WTC11 (cell line): ENCODE results near the gene SELENOI. TPM values are rescaled to one million over a fixed set of nuclear protein-coding genes. Genes with fewer than 3 reads are reported as not detected.
A peak's percentile ranks its signal among the peaks of the same experiment; 100 is the strongest.
"Not testable (repeated sequence)": the region's sequence is repeated elsewhere in the genome, so short reads cannot be mapped to it uniquely, and the experiment has no call there.

Experiments
- ATAC-seq: fragments of 200-7000 bp; cut with Tn5 transposase; 2 replicates; pipeline ENCODE4 v1.10.0; 2021; ENCODE audit warnings: mild to moderate bottlenecking, moderate library complexity
- CTCF ChIA-PET: fragments of 300-600 bp; sonication (Branson Sonifier 250); formaldehyde crosslinking; loops from one replicate; lab custom pipeline; 2021; ENCODE audit warnings: antibody characterized with exemption; lab: Charles Lee
- POLR2A ChIA-PET: fragments of 350-600 bp; sonication (Branson Sonifier 250); formaldehyde crosslinking; loops from one replicate; lab custom pipeline; 2021; ENCODE audit warnings: antibody characterized with exemption; lab: Charles Lee
- DNase-seq: peaks from one replicate; pipeline ENCODE4 v3.0.0; 2021; ENCODE audit warnings: low spot score
- H3K27ac Mint-ChIP-seq: 2 replicates; pipeline ENCODE4 v1.8.0; 2021; ENCODE audit warnings: mixed read lengths
- H3K27me3 Mint-ChIP-seq: 2 replicates; pipeline ENCODE4 v1.8.0; 2021; ENCODE audit warnings: low read depth, mild to moderate bottlenecking, moderate library complexity, mixed read lengths
- H3K36me3 Mint-ChIP-seq: 2 replicates; pipeline ENCODE4 v1.8.0; 2021; ENCODE audit warnings: mixed read lengths
- H3K4me1 Mint-ChIP-seq: 2 replicates; pipeline ENCODE4 v1.8.0; 2022; ENCODE audit warnings: mixed read lengths
- H3K4me3 Mint-ChIP-seq: 2 replicates; pipeline ENCODE4 v1.8.0; 2021; ENCODE audit warnings: mild to moderate bottlenecking, moderate library complexity, mixed read lengths
- H3K9me3 Mint-ChIP-seq: 2 replicates; pipeline ENCODE4 v1.8.0; 2021; ENCODE audit warnings: mixed read lengths
- ESRRA ChIP-seq: sonication (generic); formaldehyde crosslinking; IDR thresholded peaks from 2 replicates; pipeline ENCODE4 v1.8.1; 2022; ENCODE audit warnings: mild to moderate bottlenecking, missing genetic modification reagents, borderline replicate concordance
- FOXP1 ChIP-seq: sonication (generic); formaldehyde crosslinking; IDR thresholded peaks from 2 replicates; pipeline ENCODE4 v1.8.0; 2022; ENCODE audit warnings: missing genetic modification reagents, mild to moderate bottlenecking, moderate library complexity, borderline replicate concordance
- JUN ChIP-seq: sonication (generic); formaldehyde crosslinking; IDR thresholded peaks from 2 replicates; pipeline ENCODE4 v1.8.0; 2023; ENCODE audit warnings: mild to moderate bottlenecking, missing genetic modification reagents
- MAX ChIP-seq: sonication (generic); formaldehyde crosslinking; IDR thresholded peaks from 2 replicates; pipeline ENCODE4 v1.8.0; 2022; ENCODE audit warnings: mild to moderate bottlenecking, missing genetic modification reagents
- MXD4 ChIP-seq: fragments of 250-450 bp; sonication (Bioruptor Pico); IDR thresholded peaks from 2 replicates; pipeline ENCODE4 v1.8.0; 2021; ENCODE audit warnings: mild to moderate bottlenecking, moderate library complexity, borderline replicate concordance
- MYBL2 ChIP-seq: sonication (generic); formaldehyde crosslinking; IDR thresholded peaks from 2 replicates; pipeline ENCODE4 v1.8.1; 2023; ENCODE audit warnings: mild to moderate bottlenecking, moderate library complexity, missing genetic modification reagents
- NFYB ChIP-seq: sonication (generic); formaldehyde crosslinking; conservative IDR thresholded peaks from 2 replicates; pipeline ENCODE4 v1.8.0; 2022; ENCODE audit warnings: low read depth, missing genetic modification reagents
- PREB ChIP-seq: sonication (generic); formaldehyde crosslinking; IDR thresholded peaks from 2 replicates; pipeline ENCODE4 v1.8.1; 2022; ENCODE audit warnings: mild to moderate bottlenecking, missing genetic modification reagents, moderate library complexity, borderline replicate concordance
- RELA ChIP-seq: sonication (generic); formaldehyde crosslinking; IDR thresholded peaks from 2 replicates; pipeline ENCODE4 v1.8.1; 2022; ENCODE audit warnings: missing genetic modification reagents, mild to moderate bottlenecking, borderline replicate concordance
- TEAD4 ChIP-seq: sonication (generic); formaldehyde crosslinking; IDR thresholded peaks from 2 replicates; pipeline ENCODE4 v1.8.0; 2022; ENCODE audit warnings: mild to moderate bottlenecking, missing genetic modification reagents
- total RNA-seq: library from RNA; stranded (reverse); gene quantifications from 3 replicates; pipeline ENCODE4 v1.2.3, GENCODE V29; 2021
- TF ChIP-seq, protein P1 (sequence below): sonication (generic); formaldehyde crosslinking; IDR thresholded peaks from 2 replicates; pipeline ENCODE4 v1.8.1; 2022; ENCODE audit warnings: missing genetic modification reagents, borderline replicate concordance
- TF ChIP-seq, protein P2 (sequence below): sonication (generic); formaldehyde crosslinking; IDR thresholded peaks from 2 replicates; pipeline ENCODE4 v1.8.1; 2022; ENCODE audit warnings: low read depth, mild to moderate bottlenecking, moderate library complexity, missing genetic modification reagents, borderline replicate concordance
- TF ChIP-seq, protein P3 (sequence below): sonication (generic); formaldehyde crosslinking; IDR thresholded peaks from 2 replicates; pipeline ENCODE4 v1.8.1; 2023; ENCODE audit warnings: mild to moderate bottlenecking, moderate library complexity, missing genetic modification reagents
- TF ChIP-seq, protein P4 (sequence below): sonication (generic); formaldehyde crosslinking; IDR thresholded peaks from 2 replicates; pipeline ENCODE4 v1.8.1; 2023; ENCODE audit warnings: mild to moderate bottlenecking, missing genetic modification reagents

The SELENOI gene
- total RNA-seq, 1 experiment from 2014 or later = 53.1 TPM

GRCh38 chr2:26318950-26319349, 27.0 kb upstream of the SELENOI start:
- H3K27me3 Mint-ChIP-seq = no peaks in the 10 kb centered on the region
- POLR2A ChIA-PET = no interaction called here
- CTCF ChIA-PET = interaction anchor here (0.8 to 1.1 kb wide), 3 partner anchors 27 to 134 kb away, joined by 3 to 4 read pairs (median 3); partner anchors contain the start of gene SELENOI
- no peaks in the 10 kb centered on the region for H3K9me3 Mint-ChIP-seq
- peak overlapping the region; percentile 82; the same call in 1 of the 2 replicates for H3K27ac Mint-ChIP-seq
- no peaks in the 10 kb centered on the region for H3K36me3 Mint-ChIP-seq
- DNase-seq (no peak), ATAC-seq (peak; percentile 52)
- H3K4me3 Mint-ChIP-seq = peak overlapping the region; percentile 38
- H3K4me1 Mint-ChIP-seq = peaks cover 37% of the 10 kb centered on the region
- no peak for TF ChIP-seq JUN (CRISPR knock-in tag)
- TF ChIP-seq, protein P1, sequence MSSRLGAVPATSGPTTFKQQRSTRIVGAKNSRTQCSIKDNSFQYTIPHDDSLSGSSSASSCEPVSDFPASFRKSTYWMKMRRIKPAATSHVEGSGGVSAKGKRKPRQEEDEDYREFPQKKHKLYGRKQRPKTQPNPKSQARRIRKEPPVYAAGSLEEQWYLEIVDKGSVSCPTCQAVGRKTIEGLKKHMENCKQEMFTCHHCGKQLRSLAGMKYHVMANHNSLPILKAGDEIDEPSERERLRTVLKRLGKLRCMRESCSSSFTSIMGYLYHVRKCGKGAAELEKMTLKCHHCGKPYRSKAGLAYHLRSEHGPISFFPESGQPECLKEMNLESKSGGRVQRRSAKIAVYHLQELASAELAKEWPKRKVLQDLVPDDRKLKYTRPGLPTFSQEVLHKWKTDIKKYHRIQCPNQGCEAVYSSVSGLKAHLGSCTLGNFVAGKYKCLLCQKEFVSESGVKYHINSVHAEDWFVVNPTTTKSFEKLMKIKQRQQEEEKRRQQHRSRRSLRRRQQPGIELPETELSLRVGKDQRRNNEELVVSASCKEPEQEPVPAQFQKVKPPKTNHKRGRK = 0 out of 2 replicates have a peak, but pooled peaks have one; percentile 21
- 0 out of 2 replicates have a peak, but pooled peaks have one; percentile 29 for TF ChIP-seq MAX (CRISPR knock-in tag)

DNA sequence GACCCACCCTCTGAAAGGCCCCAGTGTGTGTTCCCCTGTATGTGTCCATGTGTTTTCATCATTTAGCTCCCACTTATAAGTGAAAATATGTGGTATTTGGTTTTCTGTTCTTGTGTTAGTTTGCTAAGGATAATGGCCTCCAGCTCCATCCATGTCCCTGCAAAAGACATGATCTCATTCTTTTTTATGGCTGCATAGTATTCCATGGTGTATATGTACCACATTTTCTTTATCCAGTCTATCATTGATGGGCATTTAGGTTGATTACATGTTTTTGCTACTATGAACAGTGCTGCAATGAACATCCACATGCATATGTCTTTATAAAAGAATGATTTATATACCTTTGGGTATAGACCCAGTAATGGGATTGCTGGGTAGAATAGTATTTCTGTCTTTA, 21.5 kb upstream of the SELENOI start:
- ATAC-seq, CTCF ChIA-PET, H3K27ac Mint-ChIP-seq, H3K36me3 Mint-ChIP-seq, H3K27me3 Mint-ChIP-seq, H3K4me1 Mint-ChIP-seq, POLR2A ChIA-PET, H3K9me3 Mint-ChIP-seq, H3K4me3 Mint-ChIP-seq, DNase-seq: not testable (repeated sequence)

- DNase-seq = no peak
- TF ChIP-seq, protein P2, sequence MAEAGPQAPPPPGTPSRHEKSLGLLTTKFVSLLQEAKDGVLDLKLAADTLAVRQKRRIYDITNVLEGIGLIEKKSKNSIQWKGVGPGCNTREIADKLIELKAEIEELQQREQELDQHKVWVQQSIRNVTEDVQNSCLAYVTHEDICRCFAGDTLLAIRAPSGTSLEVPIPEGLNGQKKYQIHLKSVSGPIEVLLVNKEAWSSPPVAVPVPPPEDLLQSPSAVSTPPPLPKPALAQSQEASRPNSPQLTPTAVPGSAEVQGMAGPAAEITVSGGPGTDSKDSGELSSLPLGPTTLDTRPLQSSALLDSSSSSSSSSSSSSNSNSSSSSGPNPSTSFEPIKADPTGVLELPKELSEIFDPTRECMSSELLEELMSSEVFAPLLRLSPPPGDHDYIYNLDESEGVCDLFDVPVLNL (CRISPR knock-in tag) = no peak
- TF ChIP-seq, protein P3, sequence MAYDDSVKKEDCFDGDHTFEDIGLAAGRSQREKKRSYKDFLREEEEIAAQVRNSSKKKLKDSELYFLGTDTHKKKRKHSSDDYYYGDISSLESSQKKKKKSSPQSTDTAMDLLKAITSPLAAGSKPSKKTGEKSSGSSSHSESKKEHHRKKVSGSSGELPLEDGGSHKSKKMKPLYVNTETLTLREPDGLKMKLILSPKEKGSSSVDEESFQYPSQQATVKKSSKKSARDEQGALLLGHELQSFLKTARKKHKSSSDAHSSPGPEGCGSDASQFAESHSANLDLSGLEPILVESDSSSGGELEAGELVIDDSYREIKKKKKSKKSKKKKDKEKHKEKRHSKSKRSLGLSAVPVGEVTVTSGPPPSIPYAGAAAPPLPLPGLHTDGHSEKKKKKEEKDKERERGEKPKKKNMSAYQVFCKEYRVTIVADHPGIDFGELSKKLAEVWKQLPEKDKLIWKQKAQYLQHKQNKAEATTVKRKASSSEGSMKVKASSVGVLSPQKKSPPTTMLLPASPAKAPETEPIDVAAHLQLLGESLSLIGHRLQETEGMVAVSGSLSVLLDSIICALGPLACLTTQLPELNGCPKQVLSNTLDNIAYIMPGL = no peak
- TF ChIP-seq FOXP1 (CRISPR knock-in tag) (no peak), NFYB (CRISPR knock-in tag) (no peak), MXD4 (CRISPR knock-in tag) (no peak), PREB (no peak), RELA (CRISPR knock-in tag) (no peak), MYBL2 (CRISPR knock-in tag) (no peak), TEAD4 (no peak), ESRRA (no peak)
- TF ChIP-seq, protein P4, sequence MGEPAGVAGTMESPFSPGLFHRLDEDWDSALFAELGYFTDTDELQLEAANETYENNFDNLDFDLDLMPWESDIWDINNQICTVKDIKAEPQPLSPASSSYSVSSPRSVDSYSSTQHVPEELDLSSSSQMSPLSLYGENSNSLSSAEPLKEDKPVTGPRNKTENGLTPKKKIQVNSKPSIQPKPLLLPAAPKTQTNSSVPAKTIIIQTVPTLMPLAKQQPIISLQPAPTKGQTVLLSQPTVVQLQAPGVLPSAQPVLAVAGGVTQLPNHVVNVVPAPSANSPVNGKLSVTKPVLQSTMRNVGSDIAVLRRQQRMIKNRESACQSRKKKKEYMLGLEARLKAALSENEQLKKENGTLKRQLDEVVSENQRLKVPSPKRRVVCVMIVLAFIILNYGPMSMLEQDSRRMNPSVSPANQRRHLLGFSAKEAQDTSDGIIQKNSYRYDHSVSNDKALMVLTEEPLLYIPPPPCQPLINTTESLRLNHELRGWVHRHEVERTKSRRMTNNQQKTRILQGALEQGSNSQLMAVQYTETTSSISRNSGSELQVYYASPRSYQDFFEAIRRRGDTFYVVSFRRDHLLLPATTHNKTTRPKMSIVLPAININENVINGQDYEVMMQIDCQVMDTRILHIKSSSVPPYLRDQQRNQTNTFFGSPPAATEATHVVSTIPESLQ (CRISPR knock-in tag) = no peak
- TF ChIP-seq, all 79 proteins: peak for 0
- H3K9me3 Mint-ChIP-seq = 0 out of 2 replicates have a peak, but pooled peaks cover 5% of the 10 kb centered on the region
- POLR2A ChIA-PET = no interaction called here
- CTCF ChIA-PET = no interaction called here
- peaks cover 2% of the 10 kb centered on the region; the same call in 1 of the 2 replicates for H3K4me1 Mint-ChIP-seq
- ATAC-seq = no peak
- no peak overlapping the region for H3K4me3 Mint-ChIP-seq
- H3K27me3 Mint-ChIP-seq = no peaks in the 10 kb centered on the region
- no peak overlapping the region for H3K27ac Mint-ChIP-seq
- no peaks in the 10 kb centered on the region for H3K36me3 Mint-ChIP-seq
These were observed 21.0 kb upstream of the SELENOI start for GRCh38 chr2:26324903-26325302.
